HUES48 (cell line): ENCODE measurements around the gene RNF213.

Experiments used
- H3K27ac ChIP-seq: one replicate; pipeline ENCODE4 v1.7.0; 2013; ENCODE audit warnings: low read depth, low read length, inconsistent platforms
- H3K27me3 ChIP-seq: 2 replicates; pipeline ENCODE4 v1.6.1; 2013; ENCODE audit warnings: mild to moderate bottlenecking, low read length; ENCODE audit not compliant: control insufficient read depth, insufficient read depth
- H3K36me3 ChIP-seq: 2 replicates; pipeline ENCODE4 v1.6.1; 2013; ENCODE audit warnings: low read length; ENCODE audit not compliant: control insufficient read depth, insufficient read depth
- H3K4me1 ChIP-seq: 2 replicates; pipeline ENCODE4 v1.6.1; 2013; ENCODE audit warnings: mild to moderate bottlenecking, low read length; ENCODE audit not compliant: control insufficient read depth, insufficient read depth
- H3K4me3 ChIP-seq: 2 replicates; pipeline ENCODE4 v1.5.1; 2013; ENCODE audit warnings: mild to moderate bottlenecking, low read depth, low read length
- H3K9ac ChIP-seq: 2 replicates; pipeline ENCODE4 v1.6.1; 2013; ENCODE audit warnings: mild to moderate bottlenecking, low read depth, low read length, moderate library complexity
- H3K9me3 ChIP-seq: 2 replicates; pipeline ENCODE4 v1.6.1; 2013; ENCODE audit warnings: low read length; ENCODE audit not compliant: control insufficient read depth, insufficient read depth

The RNF213 gene

DNA sequence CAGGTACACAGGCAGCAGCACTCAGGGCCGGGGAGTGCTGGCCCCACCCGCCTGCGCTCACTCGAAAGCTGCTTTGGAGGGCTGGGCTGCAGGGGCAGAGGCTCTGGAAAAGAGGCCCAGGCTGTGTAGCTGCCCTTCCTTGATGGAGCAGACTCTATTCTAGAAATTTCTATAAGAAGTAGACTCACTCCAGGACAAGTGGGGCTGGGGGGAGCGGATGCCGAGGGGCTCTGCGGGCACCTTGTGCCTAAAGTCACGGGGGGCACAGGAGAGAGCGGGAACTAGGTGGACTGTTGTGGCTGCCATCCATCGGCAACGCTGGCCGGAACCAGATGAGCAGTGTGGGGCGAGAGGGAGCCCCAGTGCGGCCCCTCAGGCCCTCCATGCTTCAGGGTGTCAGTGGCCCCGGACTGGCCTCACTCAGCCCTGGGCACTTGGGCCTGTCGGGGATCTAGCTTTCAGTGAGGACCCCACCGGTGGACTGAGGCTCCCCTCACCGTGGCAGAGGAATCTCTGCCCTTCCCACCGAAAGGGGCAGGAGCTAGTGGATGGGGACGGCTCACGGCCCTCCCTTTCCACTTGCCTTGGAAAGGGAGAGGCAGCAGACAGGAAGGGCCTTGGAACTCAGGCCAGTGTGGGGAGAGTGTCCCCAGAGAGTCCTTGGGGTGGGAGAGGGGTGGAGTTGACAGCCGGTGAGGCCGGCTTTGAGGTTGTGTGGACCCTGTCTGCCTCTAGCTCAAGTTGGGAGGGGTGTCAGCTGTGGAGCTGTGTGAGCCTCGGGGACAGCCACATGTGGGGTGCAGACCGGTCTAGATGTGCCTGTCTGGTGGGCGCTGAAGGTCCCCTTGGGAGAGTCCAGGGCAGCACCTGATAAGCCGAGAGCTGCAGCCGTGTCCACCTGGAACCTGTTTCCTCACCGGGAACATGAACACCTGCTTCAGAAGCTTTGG, 170.9 kb downstream of the RNF213 start:
- Histone ChIP-seq H3K27ac (no peak overlapping the region), H3K36me3 (no peaks in the 10 kb centered on the region), H3K9me3 (no peaks in the 10 kb centered on the region), H3K9ac (no peak overlapping the region), H3K4me3 (no peak overlapping the region), H3K27me3 (no peaks in the 10 kb centered on the region), H3K4me1 (peaks cover 4% of the 10 kb centered on the region; the same call in 1 of the 2 replicates)

GRCh38 chr17:80432350-80432955, 171.8 kb downstream of the RNF213 start:
- no peaks in the 10 kb centered on the region for H3K27me3 ChIP-seq
- no peak overlapping the region for H3K9ac ChIP-seq
- H3K4me3 ChIP-seq: no peak overlapping the region
- H3K4me1 ChIP-seq: no peaks in the 10 kb centered on the region
- no peaks in the 10 kb centered on the region for H3K9me3 ChIP-seq
- H3K27ac ChIP-seq: no peak overlapping the region
- H3K36me3 ChIP-seq: no peaks in the 10 kb centered on the region

DNA sequence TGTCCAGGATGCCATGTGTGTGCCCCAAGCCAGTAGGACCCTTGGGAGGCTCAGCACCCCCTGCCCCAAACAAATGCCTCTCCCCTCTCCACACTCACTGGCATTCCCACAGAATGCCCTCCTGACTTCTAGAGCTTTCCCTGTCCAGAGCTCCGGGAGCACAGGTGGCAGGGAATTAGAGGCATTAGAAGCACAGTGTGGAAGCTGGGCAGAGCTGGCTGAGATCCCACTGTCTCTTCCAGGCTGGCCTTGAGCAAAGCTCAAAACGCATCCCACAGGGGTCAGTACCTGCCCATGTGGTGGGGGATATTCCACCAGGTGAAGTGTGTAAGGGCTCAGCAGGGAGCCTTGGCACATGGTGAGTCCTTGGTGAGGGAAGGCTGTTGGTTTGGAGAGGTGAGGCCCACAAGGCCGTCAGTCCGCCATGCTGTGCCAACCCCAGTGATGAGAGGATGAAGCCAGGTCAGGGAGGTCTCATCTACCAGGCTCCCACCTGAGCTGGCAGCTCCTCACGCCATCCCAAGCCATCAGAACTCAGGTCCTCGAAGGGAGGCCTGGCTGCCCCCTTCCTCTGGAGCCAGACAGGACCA, 172.4 kb downstream of the RNF213 start:
- H3K4me3 ChIP-seq: no peak overlapping the region
- no peaks in the 10 kb centered on the region for H3K9me3 ChIP-seq
- no peaks in the 10 kb centered on the region for H3K27me3 ChIP-seq
- no peaks in the 10 kb centered on the region for H3K36me3 ChIP-seq
- H3K9ac ChIP-seq: no peak overlapping the region
- H3K27ac ChIP-seq: no peak overlapping the region
- H3K4me1 ChIP-seq: no peaks in the 10 kb centered on the region

GRCh38 chr17:80433916-80434666, 173.4 kb downstream of the RNF213 start:
- Histone ChIP-seq H3K27me3 (no peaks in the 10 kb centered on the region), H3K9ac (no peak overlapping the region), H3K27ac (no peak overlapping the region), H3K9me3 (no peaks in the 10 kb centered on the region), H3K4me1 (no peaks in the 10 kb centered on the region), H3K36me3 (no peaks in the 10 kb centered on the region), H3K4me3 (no peak overlapping the region)

- Histone ChIP-seq H3K27ac (no peak overlapping the region), H3K4me1 (no peaks in the 10 kb centered on the region; the same call in 1 of the 2 replicates), H3K27me3 (peaks cover 6% of the 10 kb centered on the region; the same call in 1 of the 2 replicates), H3K36me3 (no peaks in the 10 kb centered on the region), H3K4me3 (no peak overlapping the region), H3K9me3 (no peaks in the 10 kb centered on the region), H3K9ac (no peak overlapping the region)
Measured at GRCh38 chr17:80437532-80437931, 176.9 kb downstream of the RNF213 start.

GRCh38 chr17:80438806-80439205, 178.2 kb downstream of the RNF213 start:
- no peaks in the 10 kb centered on the region for H3K36me3 ChIP-seq
- H3K4me3 ChIP-seq: no peak overlapping the region
- no peaks in the 10 kb centered on the region; the same call in 1 of the 2 replicates for H3K4me1 ChIP-seq
- no peak overlapping the region for H3K27ac ChIP-seq
- peaks cover 13% of the 10 kb centered on the region for H3K27me3 ChIP-seq
- H3K9me3 ChIP-seq: no peaks in the 10 kb centered on the region
- H3K9ac ChIP-seq: no peak overlapping the region

- H3K4me3 ChIP-seq: no peak overlapping the region
- peaks cover 18% of the 10 kb centered on the region for H3K27me3 ChIP-seq
- H3K9ac ChIP-seq: no peak overlapping the region
- no peaks in the 10 kb centered on the region for H3K36me3 ChIP-seq
- H3K4me1 ChIP-seq: peaks cover 3% of the 10 kb centered on the region; the same call in 1 of the 2 replicates
- H3K27ac ChIP-seq: no peak overlapping the region
- no peaks in the 10 kb centered on the region for H3K9me3 ChIP-seq
Measured at GRCh38 chr17:80439499-80439898, 178.8 kb downstream of the RNF213 start.

DNA sequence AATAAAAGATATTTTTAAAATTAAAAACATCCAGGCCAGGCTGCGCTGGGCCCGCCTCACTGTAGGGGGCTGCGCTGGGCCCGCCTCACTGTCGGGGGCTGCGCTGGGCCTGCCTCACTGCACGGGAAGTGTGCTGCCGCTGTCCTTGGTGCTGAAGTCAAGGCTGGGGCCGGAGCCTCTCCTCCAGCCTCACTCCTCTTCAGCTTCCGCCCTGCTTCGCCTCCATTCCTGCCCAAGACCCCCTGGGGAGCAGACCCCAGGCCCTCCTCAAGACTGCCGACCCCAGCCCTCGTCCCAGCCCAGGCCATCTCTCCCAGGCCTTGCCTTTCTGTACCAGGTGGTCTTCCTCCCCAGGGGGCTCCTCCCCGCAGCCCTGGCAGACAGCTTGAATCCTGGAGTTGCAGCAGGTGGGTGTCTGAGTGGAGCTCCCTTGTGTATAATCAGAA, 180.5 kb downstream of the RNF213 start:
- no peak overlapping the region for H3K4me3 ChIP-seq
- H3K27me3 ChIP-seq: peaks cover 18% of the 10 kb centered on the region
- H3K4me1 ChIP-seq: peaks cover 3% of the 10 kb centered on the region; the same call in 1 of the 2 replicates
- no peaks in the 10 kb centered on the region for H3K9me3 ChIP-seq
- H3K9ac ChIP-seq: no peak overlapping the region
- H3K27ac ChIP-seq: no peak overlapping the region
- H3K36me3 ChIP-seq: no peaks in the 10 kb centered on the region

- Histone ChIP-seq H3K4me1 (peaks cover 3% of the 10 kb centered on the region; the same call in 1 of the 2 replicates), H3K27ac (no peak overlapping the region), H3K9me3 (no peaks in the 10 kb centered on the region), H3K4me3 (no peak overlapping the region), H3K9ac (no peak overlapping the region), H3K27me3 (peaks cover 18% of the 10 kb centered on the region), H3K36me3 (no peaks in the 10 kb centered on the region)
Measured at GRCh38 chr17:80441598-80442322, 181.1 kb downstream of the RNF213 start.

DNA sequence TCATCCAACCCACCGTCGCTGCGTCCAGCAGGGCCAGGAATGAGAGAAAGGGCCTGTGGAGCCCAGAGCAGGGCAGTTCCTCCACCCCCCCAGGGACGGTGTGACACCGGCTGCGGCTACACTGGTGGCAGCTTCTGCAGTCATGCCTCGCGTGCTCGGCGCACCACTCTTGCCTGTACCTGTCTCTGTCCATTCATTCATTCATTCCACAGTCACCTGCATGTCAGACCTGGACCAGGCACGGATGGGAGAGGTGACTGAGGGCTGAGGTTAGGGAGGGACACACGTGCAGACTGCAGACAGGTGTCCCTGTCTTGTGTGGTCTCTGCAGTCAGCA, 181.6 kb downstream of the RNF213 start:
- Histone ChIP-seq H3K36me3 (no peaks in the 10 kb centered on the region), H3K4me1 (peaks cover 3% of the 10 kb centered on the region; the same call in 1 of the 2 replicates), H3K9ac (no peak overlapping the region), H3K27me3 (peaks cover 18% of the 10 kb centered on the region), H3K27ac (no peak overlapping the region), H3K9me3 (no peaks in the 10 kb centered on the region), H3K4me3 (no peak overlapping the region)
